ENCODE results near the gene CPHXL. TPM values are rescaled to one million over a fixed set of nuclear protein-coding genes. Genes with fewer than 3 reads are reported as not detected.

The CPHXL gene
- total and polyA plus RNA-seq, 2 of the 4 experiments (the other 2 are of a cell fraction): not detected

- no peaks in the 10 kb centered on the region for H3K36me3 ChIP-seq (ENCODE audit: control insufficient read depth, insufficient read depth, low read length)
- intact Hi-C loops (cut with micrococcal nuclease): no loop called here
- ChIA-PET CTCF (no interaction called here), POLR2A (ENCODE audit: unreplicated experiment) (no interaction called here)
- WGBS, 2 experiments (ENCODE audit: extremely low coverage in 2 of 2, insufficient read length in 1 of 2): 100% methylated on average over 1 of the region's 2 CpGs; no CpG with 5 or more reads in 1 of the 2 experiments
- H2BK15ac ChIP-seq (ENCODE audit: low read depth, low read length): no peak overlapping the region
- H3K4me1 ChIP-seq (ENCODE audit: control insufficient read depth, insufficient read depth, low read length): no peaks in the 10 kb centered on the region
- H4K8ac ChIP-seq (ENCODE audit: low read depth in 2 of 2, low read length in 2 of 2): no peak overlapping the region
- dilution Hi-C loops (cut with HindIII; ENCODE audit: low sequenced_read_pairs, unreplicated experiment): no loop called here
- H2BK20ac ChIP-seq (ENCODE audit: low read depth, low read length): no peak overlapping the region
- H3K79me1 ChIP-seq (ENCODE audit: low read depth in 1 of 2, low read length in 2 of 2): no peaks in the 10 kb centered on the region
- no peak overlapping the region for H2BK5ac ChIP-seq (ENCODE audit: low read depth, low read length, poor library complexity, severe bottlenecking)
- H2AK5ac ChIP-seq (ENCODE audit: low read depth, low read length): no peak overlapping the region
- H3K9me3 ChIP-seq (ENCODE audit: control insufficient read depth, insufficient read depth, low read length): peaks cover 7% of the 10 kb centered on the region
- no peak overlapping the region for H2BK120ac ChIP-seq (ENCODE audit: low read depth, low read length)
- no peak overlapping the region for H3K23ac ChIP-seq (ENCODE audit: low read depth, low read length)
- no peak overlapping the region for H3K9ac ChIP-seq (ENCODE audit: low read depth, low read length)
- no peak overlapping the region for H3K4me3 ChIP-seq (ENCODE audit: insufficient read depth, low read depth, low read length)
- H4K20me1 ChIP-seq (ENCODE audit: insufficient read depth, low read length): no peaks in the 10 kb centered on the region
- no peak overlapping the region for H3K27ac ChIP-seq (ENCODE audit: insufficient read depth, low read length)
- no peaks in the 10 kb centered on the region for H3K9me1 ChIP-seq (ENCODE audit: insufficient read depth, low read length)
- no peak overlapping the region for H3K14ac ChIP-seq (replicated peaks; ENCODE audit: low read depth, low read length)
- no peak overlapping the region for H2AK9ac ChIP-seq (replicated peaks; ENCODE audit: low read depth, low read length, poor library complexity)
- H3K56ac ChIP-seq (ENCODE audit: extremely low read depth, insufficient read depth, low read length): no peak overlapping the region
- H4K5ac ChIP-seq (ENCODE audit: low read depth, low read length): no peak overlapping the region
- H4K91ac ChIP-seq (ENCODE audit: insufficient read depth, low read depth, low read length): no peak overlapping the region
- H3K4ac ChIP-seq (ENCODE audit: low read depth, low read length): no peak overlapping the region
- no peak for DNase-seq
- in situ Hi-C loops (cut with MboI; ENCODE audit: low sequenced_read_pairs): no loop called here
- no peak overlapping the region for H3K4me2 ChIP-seq (ENCODE audit: low read depth, low read length)
- H3K18ac ChIP-seq (ENCODE audit: low read depth, low read length): no peak overlapping the region
- H2AFZ ChIP-seq (replicated peaks; ENCODE audit: low read length, poor library complexity): no peak overlapping the region
- BruUV-seq (replicated peaks): no TSS peak
- ATAC-seq (ENCODE audit: low read depth): no peak
- TF ChIP-seq RAD21 (IDR thresholded peaks at IDR 0.05; ENCODE audit: low read length): no peak
- TF ChIP-seq MXI1 (IDR thresholded peaks at IDR 0.05; ENCODE audit: borderline replicate concordance, low read depth, low read length): no peak
- no peak for TF ChIP-seq FOS (IDR thresholded peaks at IDR 0.05; ENCODE audit: low read depth, low read length)
- TF ChIP-seq ELK1 (IDR thresholded peaks at IDR 0.05; ENCODE audit: borderline replicate concordance, low read depth, low read length): no peak
- no peak for TF ChIP-seq RCOR1 (IDR thresholded peaks at IDR 0.05; ENCODE audit: insufficient replicate concordance, low read length)
- no peak for TF ChIP-seq CTCF (conservative IDR thresholded peaks at IDR 0.05; ENCODE audit: low read depth, low read length)
- no peak for TF ChIP-seq MAZ (IDR thresholded peaks at IDR 0.05; ENCODE audit: borderline replicate concordance, low read depth, low read length)
- no peak for TF ChIP-seq MAFK (IDR thresholded peaks at IDR 0.05; ENCODE audit: low read depth, low read length)
- no peak for TF ChIP-seq RFX5 (IDR thresholded peaks at IDR 0.05; ENCODE audit: low read depth, low read length)
- no peak for TF ChIP-seq NFE2L2 (IDR thresholded peaks at IDR 0.05; ENCODE audit: low read depth, low read length)
- no peak for TF ChIP-seq SMC3 (IDR thresholded peaks at IDR 0.05; ENCODE audit: low read depth, low read length)
- TF ChIP-seq POLR2A (IDR thresholded peaks at IDR 0.05; ENCODE audit: low read depth, low read length): no peak
- peaks cover 3% of the 10 kb centered on the region; the same call in 1 of the 2 replicates for H3K27me3 ChIP-seq (ENCODE audit: control insufficient read depth, insufficient read depth, low read length)
Observed at GRCh38 chr16:75710344-75710743, 15.9 kb downstream of the CPHXL start.

Measured in IMR-90 (cell line).